ENCODE measurements around the gene CHD2.
"Not testable (repeated sequence)": the region's sequence is repeated elsewhere in the genome, so short reads cannot be mapped to it uniquely, and the experiment has no call there.

DNA sequence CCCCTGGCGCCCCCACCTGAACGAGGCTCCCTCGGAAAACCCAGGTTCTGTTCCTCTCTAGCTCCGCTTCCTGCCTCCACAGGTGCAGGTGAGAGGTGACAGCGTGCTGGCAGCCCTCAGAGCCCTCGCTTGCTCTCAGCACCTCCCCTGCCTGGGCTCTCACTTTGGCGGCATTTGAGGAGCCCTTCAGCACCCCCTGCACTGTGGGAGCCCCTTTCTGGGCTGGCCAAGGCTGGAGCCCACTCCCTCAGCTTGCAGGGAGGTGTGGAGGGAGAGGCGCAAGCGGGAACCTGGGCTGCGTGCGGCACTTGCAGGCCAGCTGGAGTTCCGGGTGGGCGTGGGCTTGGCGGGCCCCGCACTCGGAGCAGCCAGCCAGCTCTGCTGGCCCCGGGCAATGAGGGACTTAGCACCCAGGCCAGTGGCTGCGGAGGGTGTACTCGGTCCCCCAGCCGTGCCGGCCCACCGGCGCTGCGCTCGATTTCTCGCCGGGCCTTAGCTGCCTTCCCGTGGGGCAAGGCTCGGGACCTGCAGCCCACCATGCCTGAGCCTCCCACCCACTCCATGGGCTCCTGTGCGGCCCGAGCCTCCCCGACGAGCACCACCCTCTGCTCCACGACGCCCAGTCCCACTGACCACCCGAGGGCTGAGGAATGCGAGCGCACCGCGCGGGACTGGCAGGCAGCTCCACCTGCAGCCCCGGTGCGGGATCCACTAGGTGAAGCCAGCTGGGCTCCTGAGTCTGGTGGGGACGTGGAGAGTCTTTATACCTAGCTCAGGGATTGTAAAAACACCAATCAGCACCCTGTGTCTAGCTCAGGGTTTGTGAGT is 131.6 kb downstream of the CHD2 start:
- not testable (repeated sequence) for TF ChIP-seq POLR2AphosphoS5 (IDR thresholded peaks at IDR 0.05; ENCODE audit: low read depth, low read length); SIN3A (IDR thresholded peaks at IDR 0.05; ENCODE audit: borderline replicate concordance, insufficient read depth, low read depth, low read length)
- TF ChIP-seq, protein P1, sequence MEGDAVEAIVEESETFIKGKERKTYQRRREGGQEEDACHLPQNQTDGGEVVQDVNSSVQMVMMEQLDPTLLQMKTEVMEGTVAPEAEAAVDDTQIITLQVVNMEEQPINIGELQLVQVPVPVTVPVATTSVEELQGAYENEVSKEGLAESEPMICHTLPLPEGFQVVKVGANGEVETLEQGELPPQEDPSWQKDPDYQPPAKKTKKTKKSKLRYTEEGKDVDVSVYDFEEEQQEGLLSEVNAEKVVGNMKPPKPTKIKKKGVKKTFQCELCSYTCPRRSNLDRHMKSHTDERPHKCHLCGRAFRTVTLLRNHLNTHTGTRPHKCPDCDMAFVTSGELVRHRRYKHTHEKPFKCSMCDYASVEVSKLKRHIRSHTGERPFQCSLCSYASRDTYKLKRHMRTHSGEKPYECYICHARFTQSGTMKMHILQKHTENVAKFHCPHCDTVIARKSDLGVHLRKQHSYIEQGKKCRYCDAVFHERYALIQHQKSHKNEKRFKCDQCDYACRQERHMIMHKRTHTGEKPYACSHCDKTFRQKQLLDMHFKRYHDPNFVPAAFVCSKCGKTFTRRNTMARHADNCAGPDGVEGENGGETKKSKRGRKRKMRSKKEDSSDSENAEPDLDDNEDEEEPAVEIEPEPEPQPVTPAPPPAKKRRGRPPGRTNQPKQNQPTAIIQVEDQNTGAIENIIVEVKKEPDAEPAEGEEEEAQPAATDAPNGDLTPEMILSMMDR (IDR thresholded peaks at IDR 0.05) = not testable (repeated sequence)
